GM21390 (cell line): ENCODE results near the gene TECPR1.

Source experiments
- ATAC-seq: cut with Tn5 transposase; IDR thresholded peaks from one replicate; pipeline ENCODE4 v1.9.1; 2021; ENCODE audit not compliant: unreplicated experiment

The TECPR1 gene, protein sequence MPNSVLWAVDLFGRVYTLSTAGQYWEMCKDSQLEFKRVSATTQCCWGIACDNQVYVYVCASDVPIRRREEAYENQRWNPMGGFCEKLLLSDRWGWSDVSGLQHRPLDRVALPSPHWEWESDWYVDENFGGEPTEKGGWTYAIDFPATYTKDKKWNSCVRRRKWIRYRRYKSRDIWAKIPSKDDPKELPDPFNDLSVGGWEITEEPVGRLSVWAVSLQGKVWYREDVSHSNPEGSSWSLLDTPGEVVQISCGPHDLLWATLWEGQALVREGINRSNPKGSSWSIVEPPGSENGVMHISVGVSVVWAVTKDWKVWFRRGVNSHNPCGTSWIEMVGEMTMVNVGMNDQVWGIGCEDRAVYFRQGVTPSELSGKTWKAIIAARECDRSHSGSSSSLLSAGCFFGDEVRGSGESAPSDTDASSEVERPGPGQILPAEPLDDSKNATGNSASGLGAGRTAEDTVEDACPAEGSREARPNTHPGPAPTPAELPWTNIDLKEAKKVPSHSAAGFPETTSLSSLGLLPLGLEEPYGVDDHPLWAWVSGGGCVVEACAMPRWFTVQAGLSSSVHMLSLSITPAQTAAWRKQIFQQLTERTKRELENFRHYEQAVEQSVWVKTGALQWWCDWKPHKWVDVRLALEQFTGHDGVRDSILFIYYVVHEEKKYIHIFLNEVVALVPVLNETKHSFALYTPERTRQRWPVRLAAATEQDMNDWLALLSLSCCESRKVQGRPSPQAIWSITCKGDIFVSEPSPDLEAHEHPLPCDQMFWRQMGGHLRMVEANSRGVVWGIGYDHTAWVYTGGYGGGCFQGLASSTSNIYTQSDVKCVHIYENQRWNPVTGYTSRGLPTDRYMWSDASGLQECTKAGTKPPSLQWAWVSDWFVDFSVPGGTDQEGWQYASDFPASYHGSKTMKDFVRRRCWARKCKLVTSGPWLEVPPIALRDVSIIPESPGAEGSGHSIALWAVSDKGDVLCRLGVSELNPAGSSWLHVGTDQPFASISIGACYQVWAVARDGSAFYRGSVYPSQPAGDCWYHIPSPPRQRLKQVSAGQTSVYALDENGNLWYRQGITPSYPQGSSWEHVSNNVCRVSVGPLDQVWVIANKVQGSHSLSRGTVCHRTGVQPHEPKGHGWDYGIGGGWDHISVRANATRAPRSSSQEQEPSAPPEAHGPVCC

DNA sequence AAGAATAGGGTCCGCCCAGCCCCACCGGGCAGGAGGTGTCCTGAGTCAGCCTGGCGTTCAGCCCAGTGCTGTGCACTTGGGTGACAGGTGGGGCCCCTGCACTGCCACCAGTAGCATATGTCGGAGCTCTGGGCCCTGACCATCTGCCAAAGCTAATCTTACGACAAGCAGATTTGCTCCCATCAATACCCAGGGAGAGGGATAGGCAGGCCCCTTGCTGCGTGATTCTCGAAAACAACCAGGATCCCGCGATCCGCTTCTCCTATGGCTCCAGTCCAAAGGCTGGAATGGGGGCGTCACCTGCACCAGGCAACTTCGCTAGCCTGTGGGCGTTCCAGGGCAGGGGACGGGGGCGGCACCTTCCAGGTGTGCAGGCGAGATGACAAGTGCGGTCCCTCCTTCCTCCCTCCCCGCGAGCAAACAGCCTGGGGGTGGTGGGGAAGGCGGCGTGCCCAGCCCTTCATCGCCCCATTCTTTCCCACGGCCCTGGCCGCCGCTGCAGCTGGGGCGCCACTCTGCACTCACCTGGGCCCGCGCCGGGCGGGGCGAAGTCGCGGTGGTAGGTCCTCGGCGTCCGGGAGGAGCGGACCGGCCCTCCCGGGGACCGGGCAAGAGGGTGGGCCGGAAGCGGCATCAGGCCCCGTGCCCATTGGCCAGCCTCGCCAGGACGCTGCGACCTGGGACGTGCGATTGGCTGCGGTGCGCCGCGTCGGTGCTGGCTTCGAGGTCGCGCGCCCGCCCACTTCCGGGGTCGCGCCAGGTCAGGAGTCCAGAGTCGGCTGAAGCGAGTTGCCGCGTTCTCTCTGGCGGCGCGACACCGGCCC is at the start of gene TECPR1:
Gene TECPR1, minus strand, starts transcription at position 632 of the 824 bp plus-strand sequence. CDS start 6,086 bp downstream, outside the sequence.
- ATAC-seq: peak; percentile 96

DNA sequence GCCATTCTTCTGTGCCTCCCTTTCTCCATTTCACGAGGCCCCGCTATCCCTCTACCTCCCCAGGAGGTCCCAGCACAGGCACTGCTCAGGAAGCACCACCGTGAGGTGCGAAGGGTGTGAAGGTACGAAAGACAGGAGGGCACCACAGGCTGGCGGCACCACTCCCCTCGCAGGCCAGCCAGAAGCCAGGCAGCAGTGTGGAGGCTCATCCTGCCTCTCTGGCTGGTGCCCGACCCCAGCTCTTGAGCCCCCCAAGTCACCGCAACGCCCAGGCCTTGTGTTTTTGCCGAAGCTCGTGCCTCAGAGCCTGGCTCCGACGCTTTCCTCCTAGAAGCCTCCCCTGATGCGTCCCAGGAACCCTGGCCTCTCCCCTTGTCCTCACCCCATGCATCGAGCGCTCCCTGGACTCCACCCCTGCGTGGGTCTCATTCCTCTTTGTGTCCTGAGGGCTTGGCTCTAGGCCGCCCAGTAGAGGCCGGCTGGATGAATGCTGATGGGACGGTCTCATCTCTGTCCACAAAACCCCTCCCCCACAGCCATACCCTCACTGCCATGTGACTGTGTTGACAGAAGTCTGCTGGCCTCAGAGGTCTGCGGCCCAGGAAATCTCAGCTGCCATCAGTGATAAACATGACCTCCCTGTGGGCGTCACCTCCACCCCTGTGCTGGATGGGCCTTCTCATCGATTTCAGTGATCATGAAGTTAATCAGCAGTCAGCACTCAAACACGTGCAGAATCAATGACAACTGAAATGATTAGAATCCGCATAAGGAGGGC is 48.8 kb upstream of the TECPR1 start:
- ATAC-seq: no peak

DNA sequence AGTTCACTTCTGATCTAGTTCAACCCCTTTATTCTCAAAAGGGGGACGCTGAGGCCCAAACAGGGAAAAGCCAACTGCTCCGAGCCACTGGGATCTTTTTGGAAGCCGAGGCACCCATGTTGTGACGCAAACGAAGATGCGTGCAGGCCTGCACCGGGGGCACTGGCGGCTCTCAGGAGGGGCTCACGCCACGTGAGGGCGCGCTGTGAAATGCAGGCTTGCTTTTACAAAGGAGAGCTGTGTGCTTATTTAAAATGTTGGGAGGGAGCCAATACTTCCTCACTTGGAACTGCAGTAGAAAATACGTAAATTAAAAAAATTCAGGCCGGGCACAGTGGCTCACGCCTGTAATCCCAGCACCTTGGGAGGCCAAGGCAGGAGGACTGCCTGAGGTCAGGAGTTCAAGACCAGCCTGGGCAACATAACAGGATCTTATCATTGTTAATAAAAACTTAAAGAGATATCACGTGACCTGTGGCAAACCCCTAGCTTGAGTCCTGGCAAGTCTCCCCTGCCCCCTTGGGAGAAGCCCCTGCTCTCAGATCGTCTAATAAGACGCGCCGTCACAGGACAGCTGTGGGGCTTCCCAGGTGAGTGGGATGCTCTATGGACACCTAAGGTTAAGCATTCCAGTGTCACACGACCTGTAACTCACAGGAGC is 45.7 kb upstream of the TECPR1 start:
- no peak for ATAC-seq

DNA sequence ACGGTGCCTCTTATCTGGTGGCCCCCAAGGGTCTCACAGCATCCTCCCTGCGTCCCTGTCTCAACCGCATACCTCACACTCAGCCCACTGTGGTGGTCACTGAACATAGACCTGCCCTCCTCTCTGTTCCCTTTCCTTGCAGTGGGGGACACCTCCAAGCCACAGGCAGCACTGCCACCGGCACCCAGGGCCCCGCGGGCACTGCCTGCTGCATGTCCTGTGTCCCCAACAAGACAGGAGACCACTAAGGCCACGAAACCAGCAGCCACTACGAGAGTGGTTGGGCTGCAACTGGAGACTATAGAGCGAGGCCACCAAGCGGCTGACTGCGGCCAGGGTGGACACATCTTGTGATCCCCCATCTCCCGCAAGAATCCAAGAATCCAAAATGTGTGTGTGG is 44.8 kb upstream of the TECPR1 start:
- ATAC-seq: no peak

DNA sequence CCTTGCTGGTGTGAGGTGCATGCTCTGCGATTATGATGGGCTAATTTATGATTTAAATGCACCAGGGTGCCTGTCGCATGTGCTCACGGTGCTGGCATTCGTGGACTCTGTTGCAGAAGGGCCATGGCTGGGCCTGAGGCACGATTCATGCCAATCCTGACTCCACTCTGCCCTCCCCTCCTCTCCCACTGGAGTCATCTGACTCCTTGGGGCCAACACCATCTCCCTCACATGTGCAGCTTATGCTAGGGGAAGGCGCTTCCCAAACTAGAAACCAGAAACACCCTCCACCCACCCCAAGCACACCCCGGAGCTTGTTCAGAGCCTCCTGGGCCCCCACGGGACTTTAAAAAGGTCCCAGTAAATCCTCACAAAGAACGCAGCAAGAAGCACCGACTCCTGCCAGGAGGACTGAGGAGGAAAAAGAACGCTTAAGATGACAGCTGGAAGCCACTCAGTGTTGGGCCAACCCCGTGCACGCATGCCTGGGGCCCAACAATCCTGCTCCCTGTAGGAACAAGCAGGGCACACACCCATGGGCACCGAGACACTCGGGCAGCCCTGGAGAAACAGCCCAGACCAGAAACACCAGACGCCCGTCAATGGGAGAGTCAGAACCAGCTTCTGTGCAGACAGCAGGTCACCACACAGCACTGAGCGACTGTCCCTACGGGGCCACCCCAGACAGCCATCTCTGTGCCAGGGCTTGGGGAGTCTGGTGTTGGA is 43.6 kb upstream of the TECPR1 start:
- no peak for ATAC-seq

DNA sequence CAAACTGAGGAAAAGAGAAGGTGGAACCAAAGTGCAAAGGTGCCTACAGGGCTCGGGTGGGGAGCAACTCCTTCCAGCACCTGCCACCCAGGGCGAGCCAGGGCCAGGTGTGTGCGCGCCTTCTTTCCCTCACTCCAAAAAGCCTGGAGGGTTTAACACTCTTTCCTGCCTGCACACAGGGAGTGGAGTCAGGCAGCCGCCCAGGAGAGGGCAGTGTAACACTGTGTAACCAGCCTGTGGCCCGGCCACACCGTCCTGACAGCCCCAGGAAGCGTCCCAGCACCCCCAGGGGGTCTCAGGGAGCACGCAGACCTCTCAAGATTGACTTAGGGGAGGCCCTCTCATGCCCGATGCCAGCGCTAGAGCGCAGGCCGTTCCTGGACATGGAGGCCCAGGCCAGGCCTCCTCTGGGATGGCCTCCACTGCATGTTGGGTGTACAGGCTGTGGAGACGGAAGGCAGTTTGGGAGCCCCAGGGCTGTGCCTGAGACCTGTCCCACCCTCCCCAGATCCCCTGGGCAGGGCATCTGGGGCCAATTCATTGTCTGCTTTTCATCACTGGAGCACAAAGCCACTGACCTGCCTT is 42.9 kb upstream of the TECPR1 start:
- no peak for ATAC-seq

DNA sequence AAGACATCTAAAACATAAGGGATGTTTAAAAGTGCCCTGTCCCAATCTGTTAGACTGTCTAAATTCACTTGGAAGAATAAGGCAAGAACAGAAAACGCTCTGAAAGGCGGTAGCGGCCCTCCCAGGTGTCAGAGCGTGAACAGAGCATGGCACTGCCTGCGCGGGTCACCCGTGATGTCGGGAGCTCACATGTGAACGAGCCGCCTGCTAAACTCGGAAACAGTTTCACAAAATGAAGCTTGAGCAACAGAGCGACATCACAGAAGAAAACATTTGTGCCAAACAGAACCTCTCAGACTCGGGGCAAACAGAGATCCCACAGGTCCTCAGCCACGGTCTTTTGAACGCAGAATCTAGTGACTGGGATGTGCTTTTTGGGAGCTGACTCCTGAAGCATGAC is 42.3 kb upstream of the TECPR1 start:
- ATAC-seq: no peak

DNA sequence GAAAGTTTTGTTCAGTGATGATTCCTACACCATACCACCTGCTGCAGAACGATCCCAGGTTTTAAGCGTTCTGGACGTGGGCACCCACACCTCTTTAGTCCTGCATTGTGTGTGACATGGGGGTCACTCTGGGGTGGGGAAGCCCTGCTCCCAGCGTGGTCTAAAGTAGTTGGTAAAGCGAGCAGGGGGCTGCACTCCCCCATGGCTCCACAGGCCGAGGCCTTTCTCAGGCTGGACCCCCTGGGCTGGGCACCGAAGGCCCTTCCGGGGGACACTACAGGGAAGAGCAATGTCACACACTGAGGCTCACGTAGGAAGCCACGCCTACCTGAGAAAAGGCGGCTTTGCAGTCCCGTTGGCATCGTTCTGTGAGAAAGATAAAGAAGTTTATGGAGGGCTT is 41.7 kb upstream of the TECPR1 start:
- no peak for ATAC-seq

DNA sequence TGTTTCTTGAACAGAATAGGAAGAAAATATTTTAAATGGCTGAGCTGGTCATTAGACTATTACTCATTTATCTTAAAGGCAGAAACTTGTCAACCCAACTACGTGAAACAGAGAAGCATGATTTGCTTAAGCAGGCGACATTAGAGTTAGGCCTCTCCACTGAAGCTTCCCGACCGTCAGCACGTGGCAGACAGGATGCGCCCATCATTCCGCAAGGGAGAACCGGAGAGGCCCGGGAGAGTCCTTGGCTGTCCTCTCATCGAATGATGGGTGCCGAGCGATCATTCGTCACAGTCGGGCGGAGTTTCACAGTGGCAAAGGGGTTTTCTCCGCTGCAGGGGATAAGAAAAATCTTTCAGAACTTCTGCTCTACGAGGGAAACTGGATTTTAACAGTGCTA is 41.2 kb upstream of the TECPR1 start:
- no peak for ATAC-seq

DNA sequence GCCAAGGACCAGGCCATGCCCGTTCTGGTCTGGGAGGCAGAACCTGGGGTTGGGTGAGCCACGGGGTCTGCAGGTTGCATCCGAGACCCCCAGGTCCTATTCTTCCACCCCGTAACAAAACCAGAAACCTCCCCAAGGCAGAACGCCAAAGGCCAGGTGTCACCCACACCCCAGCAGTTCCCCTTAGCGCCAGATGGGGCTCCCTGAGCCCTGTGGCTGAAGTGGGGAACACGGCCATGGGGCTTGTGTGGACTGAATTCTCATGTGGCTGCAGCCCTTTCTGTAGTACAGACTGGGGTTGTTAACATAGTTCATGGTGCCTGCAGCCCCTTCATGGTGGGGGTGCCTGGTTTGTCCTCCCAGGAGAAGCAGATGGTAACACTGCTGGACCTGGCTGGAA is 39.7 kb upstream of the TECPR1 start:
- no peak for ATAC-seq

DNA sequence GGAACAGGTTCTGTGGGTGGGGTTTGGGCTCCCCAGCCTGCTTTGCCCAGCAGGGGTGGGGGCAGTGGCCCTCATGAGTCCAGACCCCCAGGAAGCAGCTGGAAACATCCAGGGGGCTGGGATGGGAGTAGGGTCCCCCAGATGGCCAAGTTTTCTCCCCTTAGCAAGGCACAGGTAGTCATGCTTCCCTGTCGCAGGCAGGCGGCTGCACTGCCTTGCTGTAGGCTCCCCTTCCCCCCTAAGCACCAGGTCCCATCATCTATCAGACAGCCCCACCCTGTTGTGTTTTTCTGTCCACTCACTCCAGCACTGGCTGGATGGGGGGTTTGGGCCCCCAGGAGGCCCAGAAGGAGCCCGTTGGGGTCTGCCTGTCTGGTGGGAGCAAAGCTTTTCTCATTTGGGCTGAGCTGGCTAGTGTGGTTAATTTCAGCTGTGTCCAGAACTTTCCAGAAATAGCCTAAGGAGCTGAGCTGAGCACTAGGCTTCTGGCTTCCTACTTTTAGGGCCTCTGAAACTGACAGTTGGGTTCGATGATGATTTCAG is 37.4 kb upstream of the TECPR1 start:
- no peak for ATAC-seq

DNA sequence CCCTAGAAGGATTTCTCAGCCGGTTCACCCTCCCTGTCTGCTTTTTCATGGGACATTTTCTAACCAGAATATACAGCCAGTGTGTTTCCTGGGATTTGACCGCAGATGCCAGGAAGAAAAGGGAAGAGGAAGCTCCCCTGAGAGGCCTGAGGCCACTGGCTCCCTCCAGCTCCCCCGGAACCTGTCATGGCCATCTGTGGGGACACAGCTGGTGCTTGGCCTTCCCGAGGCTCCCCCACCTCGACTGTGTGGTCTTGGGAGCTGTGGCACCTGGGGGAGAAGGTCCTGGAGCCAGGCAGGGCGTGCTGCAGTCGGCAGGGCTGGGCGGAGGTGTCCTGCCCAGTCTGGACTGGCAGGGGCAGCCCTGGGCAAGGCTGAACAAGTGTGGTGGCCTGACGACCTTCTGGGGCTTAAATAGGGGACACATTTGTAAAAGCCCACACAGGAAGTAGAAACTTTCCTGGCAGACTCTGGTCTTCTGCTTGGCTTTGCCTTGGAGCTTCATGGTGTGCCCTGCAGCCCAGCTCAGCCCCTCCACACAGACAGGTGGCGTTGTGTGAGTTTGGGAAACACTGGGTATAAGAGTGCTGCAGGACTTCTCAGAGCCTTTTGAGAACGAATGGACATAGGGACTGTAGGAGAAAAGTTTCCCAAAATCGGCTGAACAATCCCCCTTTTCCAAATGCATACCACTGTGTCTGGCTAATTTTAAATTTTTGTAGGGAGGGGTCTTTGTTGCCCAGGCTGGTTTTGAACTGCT is 36.2 kb upstream of the TECPR1 start:
- no peak for ATAC-seq

DNA sequence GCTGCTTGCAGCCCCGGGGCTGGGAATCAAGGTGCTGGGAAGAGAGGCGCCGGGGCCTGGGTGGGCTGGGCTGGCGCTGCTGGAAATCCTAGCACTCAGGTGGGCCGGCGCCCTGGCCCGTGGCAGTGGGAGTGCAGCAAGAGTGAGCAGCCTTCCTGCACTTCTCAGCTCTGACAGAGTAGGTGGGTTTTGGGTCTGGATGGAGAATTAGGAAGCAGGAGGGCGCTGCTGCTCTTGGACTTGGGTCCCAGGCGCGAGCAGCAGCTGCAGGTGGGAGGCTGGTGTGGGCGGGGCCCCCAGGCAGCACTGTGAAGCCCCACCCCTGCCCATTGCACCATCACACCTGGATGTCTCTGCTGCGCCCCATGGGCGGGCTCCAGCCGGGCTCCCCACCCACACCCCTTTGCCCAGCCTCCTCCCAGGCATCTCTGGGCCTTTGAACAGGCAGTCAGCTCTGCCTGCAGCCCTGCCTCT is 35.5 kb upstream of the TECPR1 start:
- no peak for ATAC-seq

DNA sequence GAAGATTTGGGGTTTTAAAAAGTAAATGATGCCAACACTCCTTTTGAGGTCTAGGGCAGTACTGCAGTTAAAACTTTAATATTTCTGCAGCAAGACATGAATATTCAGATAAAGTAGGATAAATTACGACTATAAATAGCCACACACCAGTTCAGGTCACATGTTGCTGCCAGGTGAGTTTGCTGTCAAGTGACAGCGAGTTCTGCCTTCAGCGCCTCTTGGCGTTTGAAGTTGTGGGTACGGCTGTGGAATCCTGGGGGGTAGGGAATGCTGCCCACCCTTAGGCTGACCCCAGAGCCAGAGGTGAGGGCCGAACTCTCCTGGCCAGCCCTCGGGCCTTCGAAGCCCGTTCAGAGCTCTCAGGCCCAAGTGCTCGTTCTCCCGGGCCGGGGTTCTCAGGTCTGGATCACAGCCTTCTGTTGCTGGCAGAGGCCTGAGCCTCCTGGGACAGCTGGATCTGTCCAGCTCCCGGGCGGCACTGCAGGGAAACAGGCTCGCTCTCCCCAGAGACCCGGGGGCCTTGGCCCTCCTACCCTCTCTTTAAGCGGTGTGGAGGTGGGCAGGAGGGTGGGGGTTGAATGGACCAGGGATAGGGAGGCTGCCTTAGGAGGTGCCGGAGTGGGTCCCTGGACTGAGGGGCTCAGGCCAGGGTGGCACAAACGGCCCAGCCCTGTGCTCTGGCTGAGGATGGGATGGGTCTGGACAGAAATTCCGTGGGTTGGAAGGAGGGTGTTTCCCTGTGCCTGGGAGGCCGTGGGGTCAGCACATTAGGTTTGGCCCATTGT is 34.9 kb upstream of the TECPR1 start:
- ATAC-seq: no peak

DNA sequence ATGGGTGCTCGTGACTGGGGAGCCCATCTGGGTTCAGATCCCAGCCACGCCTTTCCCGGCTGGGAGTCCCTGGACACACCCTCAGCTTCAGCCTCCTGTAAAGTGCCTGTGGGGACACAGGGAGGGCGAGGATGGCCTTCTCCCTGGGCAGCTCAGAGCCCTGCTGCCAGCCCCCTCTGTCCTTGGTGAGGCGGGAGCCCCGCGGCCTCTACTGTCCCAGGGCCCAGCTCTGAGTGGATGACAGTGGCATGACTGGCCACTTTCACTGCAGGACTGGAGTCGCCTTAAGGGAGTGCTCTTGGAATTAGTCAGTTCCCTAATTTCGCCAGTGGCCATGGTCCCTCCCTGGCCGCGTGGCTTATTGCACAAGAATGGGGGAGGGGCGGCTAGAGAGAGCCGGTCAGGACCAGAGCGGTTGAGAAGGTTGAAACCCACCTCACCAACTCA is 34.1 kb upstream of the TECPR1 start:
- ATAC-seq: no peak
